K562 (cell line): ENCODE measurements around the gene NYAP2. TPM values are rescaled to one million over a fixed set of nuclear protein-coding genes. Genes with fewer than 3 reads are reported as not detected.

Source experiments
- ATAC-seq: fragments of 200-7000 bp; cut with Tn5 transposase; 3 replicates; pipeline ENCODE4 v1.9.1; 2020; ENCODE audit warnings: moderate library complexity
- BruUV-seq: library from RNA; stranded (reverse); fragments of 400-500 nt; replicated peaks from 2 replicates; lab custom pipeline; 2021; lab: Mats Ljungman, UMichigan
- CTCF ChIA-PET: fragments of 300-600 bp; formaldehyde crosslinking; extraction: SDS; loops from one replicate; lab custom pipeline; 2021; ENCODE audit warnings: low intra/inter-chr PET ratio; lab: Yijun Ruan, JAX
- POLR2A ChIA-PET: fragments of 300-600, 350-650 bp; sonication (Branson Sonifier 250); formaldehyde crosslinking; extraction: SDS; loops from one replicate; lab custom pipeline; 2021; ENCODE audit warnings: antibody characterized with exemption, inconsistent platforms; lab: Yijun Ruan, JAX
- DNase-seq, 4 experiments: peaks; one replicate each; pipeline versions ENCODE4 v3.0.0 to v3.0.0-alpha.2; 2011 to 2018; ENCODE audit warnings: low spot score in 3 of 4, mixed read lengths in 3 of 4; ENCODE audit errors: extremely low read depth in 1 of 4
- FAIRE-seq: peaks from 2 replicates; lab custom pipeline; 2011; peaks lifted over from hg19 to GRCh38; lab: Jason Lieb, UNC
- H2AFZ ChIP-seq: 2 replicates; pipeline ENCODE4 v1.6.0; 2011; ENCODE audit warnings: low read depth, low read length, control low read depth, inconsistent platforms
- H3K27ac ChIP-seq: fragments of 200-600 bp; 3 replicates; pipeline ENCODE4 v1.8.0; 2011; ENCODE audit warnings: low read depth, mild to moderate bottlenecking, control low read depth, inconsistent platforms, low read length, moderate library complexity, mixed read lengths; ENCODE audit errors: extremely low read depth
- H3K27me3 ChIP-seq, 2 experiments: fragments of 300-600 bp in 1 of 2; 2 replicates in 1 of 2; 3 replicates in 1 of 2; pipeline versions ENCODE4 v1.6.0 to v1.8.0; 2011; ENCODE audit warnings: inconsistent platforms in 2 of 2, low read length in 2 of 2, mild to moderate bottlenecking in 1 of 2, mixed read lengths in 1 of 2, moderate library complexity in 1 of 2; ENCODE audit not compliant: control insufficient read depth in 2 of 2, insufficient read depth in 2 of 2
- H3K36me3 ChIP-seq: fragments of 300-600 bp; 3 replicates; pipeline ENCODE4 v1.8.0; 2011; ENCODE audit warnings: mild to moderate bottlenecking, low read length, inconsistent platforms; ENCODE audit not compliant: control insufficient read depth, insufficient read depth
- H3K4me1 ChIP-seq, 2 experiments: fragments of 200-600 bp in 1 of 2; replicated peaks in 1 of 2; 2 replicates in 1 of 2; 3 replicates in 1 of 2; pipeline versions ENCODE4 v1.5.1 to v1.8.0; 2011; ENCODE audit warnings: inconsistent platforms in 2 of 2, low read length in 2 of 2, mild to moderate bottlenecking in 1 of 2, mixed read lengths in 1 of 2, moderate library complexity in 1 of 2; ENCODE audit not compliant: control insufficient read depth in 2 of 2, insufficient read depth in 2 of 2
- H3K4me2 ChIP-seq: 2 replicates; pipeline ENCODE4 v1.6.1; 2011; ENCODE audit warnings: low read length, control low read depth, inconsistent platforms, mixed read lengths; ENCODE audit not compliant: insufficient read depth
- H3K4me3 ChIP-seq: fragments of 200-600 bp; sonication (generic), shearing (Covaris generic); 2 replicates; pipeline ENCODE4 v1.5.1; 2016; ENCODE audit warnings: control low read depth, inconsistent platforms
- H3K79me2 ChIP-seq: fragments of 200-600 bp; 3 replicates; pipeline ENCODE4 v1.8.0; 2011; ENCODE audit warnings: low read length, inconsistent platforms; ENCODE audit not compliant: control insufficient read depth, insufficient read depth
- H3K9ac ChIP-seq, 2 experiments: 2 replicates each; pipeline versions ENCODE4 v1.6.0 to v1.6.1; 2011; ENCODE audit warnings: low read depth in 2 of 2, low read length in 2 of 2, control low read depth in 1 of 2, inconsistent platforms in 1 of 2, mild to moderate bottlenecking in 1 of 2, mixed read lengths in 1 of 2; ENCODE audit not compliant: insufficient read depth in 1 of 2
- H3K9me1 ChIP-seq: one replicate; pipeline ENCODE4 v1.6.0; 2011; ENCODE audit warnings: inconsistent platforms, mild to moderate bottlenecking, low read length, moderate library complexity; ENCODE audit not compliant: control insufficient read depth, insufficient read depth
- H3K9me3 ChIP-seq: replicated peaks from 2 replicates; pipeline ENCODE4 v1.5.1; 2011; ENCODE audit warnings: low read depth, low read length, inconsistent platforms; ENCODE audit not compliant: control insufficient read depth, insufficient read depth
- H4K20me1 ChIP-seq: replicated peaks from 2 replicates; pipeline ENCODE4 v1.6.1; 2011; ENCODE audit warnings: low read length, inconsistent platforms, mixed read lengths; ENCODE audit not compliant: control insufficient read depth, insufficient read depth
- CBX2 ChIP-seq: fragments of 200-600 bp; sonication (generic); IDR thresholded peaks from one replicate; pipeline ENCODE4 v1.6.1; 2012; ENCODE audit warnings: mild to moderate bottlenecking, low read length, inconsistent platforms; ENCODE audit not compliant: insufficient read depth, poor library complexity, severe bottlenecking
- GABPB2 ChIP-seq: fragments of 250-450 bp; sonication (Bioruptor Pico); conservative IDR thresholded peaks from 2 replicates; pipeline ENCODE4 v1.5.1; 2021; ENCODE audit warnings: mild to moderate bottlenecking
- MECOM ChIP-seq: fragments of 250-450 bp; sonication (Bioruptor Pico); IDR thresholded peaks from 2 replicates; pipeline ENCODE4 v1.8.0; 2022; ENCODE audit warnings: inconsistent platforms
- NFIX ChIP-seq: fragments of 250-450 bp; sonication (Bioruptor Pico); IDR thresholded peaks from 2 replicates; pipeline ENCODE4 v1.4.0; 2020; ENCODE audit warnings: low read depth, mild to moderate bottlenecking, moderate library complexity
- PYGO2 ChIP-seq: fragments of 450-650 bp; IDR thresholded peaks from 2 replicates; pipeline ENCODE4 v1.6.1; 2016; ENCODE audit warnings: mild to moderate bottlenecking, missing genetic modification characterization, moderate library complexity, missing compliant biosample characterization
- RAD21 ChIP-seq, 2 experiments: fragments of 250-450 bp in 1 of 2; fragments of 450-650 bp in 1 of 2; sonication (Bioruptor Pico) in 1 of 2; formaldehyde crosslinking in 1 of 2; IDR thresholded peaks in 1 of 2; conservative IDR thresholded peaks in 1 of 2; 2 replicates each; pipeline versions ENCODE4 v1.4.0 to v1.8.0; 2020 to 2022; ENCODE audit warnings: mild to moderate bottlenecking in 2 of 2, moderate library complexity in 1 of 2
- RCOR1 ChIP-seq, 2 experiments: IDR thresholded peaks; 2 replicates each; pipeline ENCODE4 v1.6.1; 2012; ENCODE audit warnings: low read depth in 2 of 2, low read length in 2 of 2, borderline replicate concordance in 1 of 2, improper control_type of control experiment in 1 of 2
- SNIP1 ChIP-seq: fragments of 450-650 bp; IDR thresholded peaks from 2 replicates; pipeline ENCODE4 v1.7.1; 2017; ENCODE audit warnings: low read depth, mild to moderate bottlenecking
- SRSF1 ChIP-seq: fragments of 200-400 bp; formaldehyde crosslinking; IDR thresholded peaks from 2 replicates; pipeline ENCODE4 v1.6.1; 2017; ENCODE audit warnings: mild to moderate bottlenecking, low read depth, low read length, moderate library complexity
- TARDBP ChIP-seq: fragments of 450-650 bp; IDR thresholded peaks from 2 replicates; pipeline ENCODE4 v1.6.1; 2016
- ZNF3 ChIP-seq: fragments of 250-450 bp; sonication (Bioruptor Pico); IDR thresholded peaks from 2 replicates; pipeline ENCODE4 v1.5.0; 2021; ENCODE audit warnings: mild to moderate bottlenecking, moderate library complexity
- whole genome bisulfite sequencing: fragments of 100-300 bp; shearing (Covaris generic); methylation state at CpG from one replicate; pipeline ENCODE4 v1.1.6; 2016; ENCODE audit warnings: low coverage, mixed read lengths; ENCODE audit not compliant: insufficient coverage; ENCODE audit errors: missing lambda C conversion rate; 5-methylcytosine and 5-hydroxymethylcytosine counted together
- in situ Hi-C: fragments of 300-500 bp; cut with MboI; formaldehyde crosslinking; loops from 4 replicates; pipeline ENCODE4 v1.15.0; 2018; ENCODE audit warnings: inconsistent platforms, mixed read lengths
- intact Hi-C: fragments of 100-400 bp; cut with micrococcal nuclease; formaldehyde crosslinking; loops from 2 replicates; pipeline ENCODE4 v1.14.2; 2022
- polyA plus RNA-seq, 8 experiments: library from polyadenylated mRNA; depleted of rRNA in 4 of 8; stranded (reverse) in 5 of 8; unstranded in 3 of 8; fragments of >200 nt; fragmentation: Nextera tagmentation in 2 of 8; fragmentation: Illumina TruSeq in 1 of 8; extraction: Ambion mirVana in 2 of 8; extraction: Trizol in 1 of 8; gene quantifications; 2 replicates each; pipeline versions ENCODE4 v1.2.1 to v1.2.3, GENCODE V29; 2011 to 2014; ENCODE audit warnings: inconsistent platforms in 1 of 8, missing spikeins in 1 of 8
- total RNA-seq, 7 experiments: library from RNA; depleted of rRNA in 6 of 7; stranded (reverse); fragments of >200 nt in 6 of 7; fragmentation: Illumina TruSeq in 2 of 7; extraction: Trizol in 2 of 7; gene quantifications; 2 replicates each; pipeline versions ENCODE4 v1.2.1 to v1.2.3, GENCODE V29; 2011 to 2021; ENCODE audit warnings: low replicate concordance in 1 of 7
- TF ChIP-seq, protein P1 (sequence below): fragments of 450-650 bp; IDR thresholded peaks from 2 replicates; pipeline ENCODE4 v1.6.1; 2017; ENCODE audit warnings: antibody characterized with exemption
- TF ChIP-seq, protein P2 (sequence below), 2 experiments: IDR thresholded peaks; 2 replicates each; pipeline ENCODE4 v1.6.1; 2011; ENCODE audit warnings: borderline replicate concordance in 1 of 2, control low read depth in 1 of 2, low read depth in 1 of 2, low read length in 1 of 2, mild to moderate bottlenecking in 1 of 2, mixed read lengths in 1 of 2, moderate library complexity in 1 of 2; ENCODE audit not compliant: insufficient read depth in 1 of 2, insufficient read length in 1 of 2, poor library complexity in 1 of 2, severe bottlenecking in 1 of 2; ENCODE audit errors: extremely low read depth in 1 of 2

NYAP2 gene
- total and polyA plus RNA-seq, 9 of the 15 experiments (the other 6 are each of a cell fraction or from before 2014, with no cell fraction given) = 0.03 to 0.04 (median 0.04) TPM; not detected in 3

DNA sequence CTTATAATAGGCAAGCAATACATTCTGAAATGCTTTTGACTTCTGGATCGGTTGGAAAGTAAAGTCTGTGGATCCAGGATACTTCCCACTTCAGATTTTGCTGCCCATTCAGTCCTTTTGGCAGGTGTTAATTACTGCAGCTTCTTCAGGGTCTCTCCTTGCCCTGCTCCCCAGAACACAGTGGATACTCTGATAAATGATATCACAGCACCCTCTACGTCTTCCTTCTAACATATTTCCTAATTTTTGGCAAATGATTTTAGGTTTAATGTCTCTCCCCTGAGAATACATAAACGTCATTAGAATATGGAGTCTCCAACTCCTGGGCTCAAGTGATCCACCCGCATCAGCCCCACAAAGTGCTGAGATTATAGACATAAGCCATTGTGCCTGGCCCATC lies 249.8 kb downstream of the NYAP2 start:
- H3K9ac ChIP-seq = no peak overlapping the region
- no peaks in the 10 kb centered on the region for H3K9me1 ChIP-seq
- no peak overlapping the region for H3K27ac ChIP-seq
- no peak overlapping the region for H2AFZ ChIP-seq
- no peaks in the 10 kb centered on the region for H4K20me1 ChIP-seq
- no peak overlapping the region for H3K4me2 ChIP-seq
- POLR2A ChIA-PET = no interaction called here
- WGBS = 4% methylated on average over 4 of the region's 4 CpGs
- DNase-seq = no peak
- no peaks in the 10 kb centered on the region for H3K36me3 ChIP-seq
- FAIRE-seq = no peak
- H3K27me3 ChIP-seq = no peaks in the 10 kb centered on the region
- no peaks in the 10 kb centered on the region for H3K4me1 ChIP-seq
- TF ChIP-seq TARDBP (no peak), RAD21 (CRISPR knock-in tag; conservative IDR thresholded peaks at IDR 0.05 in 1 of 2, IDR thresholded peaks at IDR 0.05 in 1 of 2) (peak in 1 of 2 experiments; percentile 32; a peak in 2 of 4 replicates), GABPB2 (CRISPR knock-in tag) (no peak)
- ATAC-seq = no peak
- no peak overlapping the region for H3K4me3 ChIP-seq
- no peaks in the 10 kb centered on the region for H3K9me3 ChIP-seq
- no peaks in the 10 kb centered on the region for H3K79me2 ChIP-seq
- in situ Hi-C loops (no loop called here), intact Hi-C loops (no loop called here)
- CTCF ChIA-PET = no interaction called here
- no TSS peak for BruUV-seq

DNA sequence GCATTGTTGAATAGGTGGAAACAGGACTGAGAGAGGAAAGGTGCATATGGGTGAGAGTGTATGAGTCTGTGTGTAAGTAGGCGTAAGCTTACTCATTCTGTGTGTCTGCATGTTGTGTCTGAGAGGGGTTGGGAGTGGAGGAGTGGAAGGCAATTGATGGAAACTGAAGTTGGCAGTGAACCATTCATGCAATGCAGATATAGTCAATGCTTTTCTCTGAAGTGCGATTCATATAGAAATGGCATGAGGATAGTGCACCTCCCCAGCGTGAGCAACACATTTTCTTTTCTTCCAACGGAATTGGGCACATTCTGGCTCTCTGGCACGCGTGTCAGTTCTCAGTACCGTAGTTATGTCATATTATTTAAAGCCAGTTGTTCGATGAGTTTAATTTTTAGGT lies 250.5 kb downstream of the NYAP2 start:
- BruUV-seq = no TSS peak
- ATAC-seq (no peak), DNase-seq (no peak), FAIRE-seq (no peak)
- intact Hi-C loops = no loop called here
- in situ Hi-C loops = loop anchor here (25.0 kb wide), 1 partner anchor 1162 kb away; no protein-coding TSS in a partner anchor
- H3K4me2 ChIP-seq = no peak overlapping the region
- no peak overlapping the region for H2AFZ ChIP-seq
- H3K79me2 ChIP-seq = no peaks in the 10 kb centered on the region
- H3K9me1 ChIP-seq = no peaks in the 10 kb centered on the region
- H3K27ac ChIP-seq = no peak overlapping the region
- POLR2A ChIA-PET = no interaction called here
- CTCF ChIA-PET = no interaction called here
- H3K36me3 ChIP-seq = no peaks in the 10 kb centered on the region
- H3K27me3 ChIP-seq = no peaks in the 10 kb centered on the region
- WGBS = 17% methylated on average over 8 of the region's 8 CpGs
- H3K9me3 ChIP-seq = no peaks in the 10 kb centered on the region
- no peak overlapping the region for H3K9ac ChIP-seq
- no peaks in the 10 kb centered on the region for H4K20me1 ChIP-seq
- no peaks in the 10 kb centered on the region for H3K4me1 ChIP-seq
- no peak overlapping the region for H3K4me3 ChIP-seq
- TF ChIP-seq SRSF1 (no peak), SNIP1 (no peak), CBX2 (no peak), PYGO2 (no peak), ZNF3 (CRISPR knock-in tag) (no peak), NFIX (no peak), RCOR1 (IDR thresholded peaks at IDR 0.05; ENCODE audit: borderline replicate concordance in 1 of 2, low read depth in 2 of 2, low read length in 2 of 2) (no peak), MECOM (CRISPR knock-in tag) (no peak)
- TF ChIP-seq, protein P1, sequence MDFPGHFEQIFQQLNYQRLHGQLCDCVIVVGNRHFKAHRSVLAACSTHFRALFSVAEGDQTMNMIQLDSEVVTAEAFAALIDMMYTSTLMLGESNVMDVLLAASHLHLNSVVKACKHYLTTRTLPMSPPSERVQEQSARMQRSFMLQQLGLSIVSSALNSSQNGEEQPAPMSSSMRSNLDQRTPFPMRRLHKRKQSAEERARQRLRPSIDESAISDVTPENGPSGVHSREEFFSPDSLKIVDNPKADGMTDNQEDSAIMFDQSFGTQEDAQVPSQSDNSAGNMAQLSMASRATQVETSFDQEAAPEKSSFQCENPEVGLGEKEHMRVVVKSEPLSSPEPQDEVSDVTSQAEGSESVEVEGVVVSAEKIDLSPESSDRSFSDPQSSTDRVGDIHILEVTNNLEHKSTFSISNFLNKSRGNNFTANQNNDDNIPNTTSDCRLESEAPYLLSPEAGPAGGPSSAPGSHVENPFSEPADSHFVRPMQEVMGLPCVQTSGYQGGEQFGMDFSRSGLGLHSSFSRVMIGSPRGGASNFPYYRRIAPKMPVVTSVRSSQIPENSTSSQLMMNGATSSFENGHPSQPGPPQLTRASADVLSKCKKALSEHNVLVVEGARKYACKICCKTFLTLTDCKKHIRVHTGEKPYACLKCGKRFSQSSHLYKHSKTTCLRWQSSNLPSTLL = no peak
- TF ChIP-seq, protein P2, sequence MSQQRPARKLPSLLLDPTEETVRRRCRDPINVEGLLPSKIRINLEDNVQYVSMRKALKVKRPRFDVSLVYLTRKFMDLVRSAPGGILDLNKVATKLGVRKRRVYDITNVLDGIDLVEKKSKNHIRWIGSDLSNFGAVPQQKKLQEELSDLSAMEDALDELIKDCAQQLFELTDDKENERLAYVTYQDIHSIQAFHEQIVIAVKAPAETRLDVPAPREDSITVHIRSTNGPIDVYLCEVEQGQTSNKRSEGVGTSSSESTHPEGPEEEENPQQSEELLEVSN (IDR thresholded peaks at IDR 0.05; ENCODE audit: borderline replicate concordance in 1 of 2, extremely low read depth in 1 of 2, insufficient read depth in 1 of 2, insufficient read length in 1 of 2, low read depth in 1 of 2, low read length in 1 of 2, poor library complexity in 1 of 2, severe bottlenecking in 1 of 2) = no peak
